ENCODE data around the gene RANBP6.

Gene RANBP6

GRCh38 chr9:6007058-6007769 is 8.2 kb downstream of the RANBP6 start:
- peak; percentile 89 for DNase-seq
- no peaks in the 10 kb centered on the region for H3K9me3 ChIP-seq (ENCODE audit: control insufficient read depth, low read length)
- peak overlapping the region in 1 of 2 experiments; percentile 10 for H3K23ac ChIP-seq (ENCODE audit: low read length in 2 of 2)
- WGBS: under 1% methylated on average over 51 of the region's 59 CpGs
- no peaks in the 10 kb centered on the region for H3K27me3 ChIP-seq (ENCODE audit: control insufficient read depth in 1 of 2, insufficient read depth in 1 of 2, low read length in 2 of 2)
- peak overlapping the region; percentile 98 for H3K4me2 ChIP-seq (ENCODE audit: low read length, poor library complexity, severe bottlenecking)
- peak overlapping the region; percentile 91 to 95 for H3K4me3 ChIP-seq (ENCODE audit: insufficient read depth in 1 of 2, low read depth in 1 of 2, low read length in 2 of 2)
- H2AK5ac ChIP-seq (ENCODE audit: low read length, severe bottlenecking): no peak overlapping the region
- no peaks in the 10 kb centered on the region for H3K79me1 ChIP-seq (replicated peaks; ENCODE audit: low read length, poor library complexity, severe bottlenecking)
- peak overlapping the region; percentile 89 for H2BK5ac ChIP-seq (ENCODE audit: low read depth, low read length, poor library complexity, severe bottlenecking)
- no peak overlapping the region for H2BK12ac ChIP-seq (ENCODE audit: low read length in 2 of 2)
- H4K8ac ChIP-seq (ENCODE audit: low read length): peak overlapping the region; percentile 28
- peak overlapping the region; percentile 75 to 97 for H3K18ac ChIP-seq (ENCODE audit: low read depth in 1 of 2, low read length in 2 of 2)
- H3K27ac ChIP-seq (ENCODE audit: low read length, poor library complexity, severe bottlenecking): peak overlapping the region; percentile 69
- H2BK15ac ChIP-seq (ENCODE audit: low read depth, poor library complexity, severe bottlenecking): no peak overlapping the region
- no peak overlapping the region for H3K14ac ChIP-seq (ENCODE audit: low read length in 2 of 2)
- H2BK120ac ChIP-seq (ENCODE audit: low read depth, low read length): peak overlapping the region; percentile 99
- peak overlapping the region in 1 of 2 experiments; percentile 85 for H3K4ac ChIP-seq (ENCODE audit: low read depth in 1 of 2, low read length in 2 of 2)
- peaks cover 0 to 26% of the 10 kb centered on the region in 2 experiments for H3K36me3 ChIP-seq (ENCODE audit: control insufficient read depth in 1 of 2, insufficient read depth in 2 of 2, low read depth in 1 of 2, low read length in 2 of 2)
- peak overlapping the region; percentile 69 for H2AFZ ChIP-seq (ENCODE audit: low read depth, low read length)
- peak overlapping the region; percentile 86 for H3K9ac ChIP-seq (ENCODE audit: low read length)
- H3K4me1 ChIP-seq (ENCODE audit: control insufficient read depth, insufficient read depth, low read depth, low read length): peaks cover 3% of the 10 kb centered on the region
- H4K91ac ChIP-seq (ENCODE audit: low read length): peak overlapping the region; percentile 83

- Histone ChIP-seq H2AFZ (ENCODE audit: low read depth, low read length) (no peak overlapping the region), H3K4me1 (ENCODE audit: control insufficient read depth, insufficient read depth, low read depth, low read length) (peaks cover 3% of the 10 kb centered on the region), H3K18ac (ENCODE audit: low read depth in 1 of 2, low read length in 2 of 2) (no peak overlapping the region), H3K4me3 (ENCODE audit: insufficient read depth in 1 of 2, low read depth in 1 of 2, low read length in 2 of 2) (peak overlapping the region; percentile 91 to 95), H3K9me3 (ENCODE audit: control insufficient read depth, low read length) (no peaks in the 10 kb centered on the region), H4K8ac (ENCODE audit: low read length) (no peak overlapping the region), H2BK15ac (ENCODE audit: low read depth, poor library complexity, severe bottlenecking) (no peak overlapping the region), H3K4me2 (ENCODE audit: low read length, poor library complexity, severe bottlenecking) (peak overlapping the region; percentile 98), H3K4ac (ENCODE audit: low read depth in 1 of 2, low read length in 2 of 2) (no peak overlapping the region), H3K27me3 (ENCODE audit: control insufficient read depth in 1 of 2, insufficient read depth in 1 of 2, low read length in 2 of 2) (no peaks in the 10 kb centered on the region), H2BK120ac (ENCODE audit: low read depth, low read length) (no peak overlapping the region), H3K79me1 (replicated peaks; ENCODE audit: low read length, poor library complexity, severe bottlenecking) (no peaks in the 10 kb centered on the region), H3K14ac (ENCODE audit: low read length in 2 of 2) (no peak overlapping the region), H3K27ac (ENCODE audit: low read length, poor library complexity, severe bottlenecking) (no peak overlapping the region), H3K36me3 (ENCODE audit: control insufficient read depth in 1 of 2, insufficient read depth in 2 of 2, low read depth in 1 of 2, low read length in 2 of 2) (peaks cover 0 to 21% of the 10 kb centered on the region in 2 experiments), H3K23ac (ENCODE audit: low read length in 2 of 2) (no peak overlapping the region), H2BK12ac (ENCODE audit: low read length in 2 of 2) (no peak overlapping the region), H2AK5ac (ENCODE audit: low read length, severe bottlenecking) (no peak overlapping the region), H2BK5ac (ENCODE audit: low read depth, low read length, poor library complexity, severe bottlenecking) (no peak overlapping the region), H4K91ac (ENCODE audit: low read length) (no peak overlapping the region), H3K9ac (ENCODE audit: low read length) (peak overlapping the region; percentile 86)
- WGBS: 2% methylated on average over 13 of the region's 13 CpGs
- no peak for DNase-seq
Measured at GRCh38 chr9:6006749-6007057, 8.7 kb downstream of the RANBP6 start.

- H2BK15ac ChIP-seq (ENCODE audit: low read depth, poor library complexity, severe bottlenecking): no peak overlapping the region
- no peak overlapping the region for H3K4me3 ChIP-seq (ENCODE audit: insufficient read depth in 1 of 2, low read depth in 1 of 2, low read length in 2 of 2)
- H3K4me1 ChIP-seq (ENCODE audit: control insufficient read depth, insufficient read depth, low read depth, low read length): peaks cover 3% of the 10 kb centered on the region
- H4K8ac ChIP-seq (ENCODE audit: low read length): no peak overlapping the region
- H3K36me3 ChIP-seq (ENCODE audit: control insufficient read depth in 1 of 2, insufficient read depth in 2 of 2, low read depth in 1 of 2, low read length in 2 of 2): peaks cover 0 to 15% of the 10 kb centered on the region in 2 experiments
- H3K27me3 ChIP-seq (ENCODE audit: control insufficient read depth in 1 of 2, insufficient read depth in 1 of 2, low read length in 2 of 2): no peaks in the 10 kb centered on the region
- peaks cover 4% of the 10 kb centered on the region for H3K79me1 ChIP-seq (replicated peaks; ENCODE audit: low read length, poor library complexity, severe bottlenecking)
- no peak overlapping the region for H2BK5ac ChIP-seq (ENCODE audit: low read depth, low read length, poor library complexity, severe bottlenecking)
- no peak overlapping the region for H3K18ac ChIP-seq (ENCODE audit: low read depth in 1 of 2, low read length in 2 of 2)
- no peak overlapping the region for H3K14ac ChIP-seq (ENCODE audit: low read length in 2 of 2)
- H3K9ac ChIP-seq (ENCODE audit: low read length): no peak overlapping the region
- H2BK120ac ChIP-seq (ENCODE audit: low read depth, low read length): no peak overlapping the region
- no peak overlapping the region for H2AK5ac ChIP-seq (ENCODE audit: low read length, severe bottlenecking)
- no peak for DNase-seq
- H4K91ac ChIP-seq (ENCODE audit: low read length): no peak overlapping the region
- 99% methylated on average over 2 of the region's 2 CpGs for WGBS
- no peak overlapping the region for H3K23ac ChIP-seq (ENCODE audit: low read length in 2 of 2)
- no peaks in the 10 kb centered on the region for H3K9me3 ChIP-seq (ENCODE audit: control insufficient read depth, low read length)
- no peak overlapping the region for H2AFZ ChIP-seq (ENCODE audit: low read depth, low read length)
- H3K4ac ChIP-seq (ENCODE audit: low read depth in 1 of 2, low read length in 2 of 2): no peak overlapping the region
- no peak overlapping the region for H3K27ac ChIP-seq (ENCODE audit: low read length, poor library complexity, severe bottlenecking)
- no peak overlapping the region for H2BK12ac ChIP-seq (ENCODE audit: low read length in 2 of 2)
- H3K4me2 ChIP-seq (ENCODE audit: low read length, poor library complexity, severe bottlenecking): no peak overlapping the region
Measured at GRCh38 chr9:6000955-6001354, 14.5 kb downstream of the RANBP6 start.

- no peak overlapping the region for H2BK5ac ChIP-seq (ENCODE audit: low read depth, low read length, poor library complexity, severe bottlenecking)
- no peak for DNase-seq
- H3K4me2 ChIP-seq (ENCODE audit: low read length, poor library complexity, severe bottlenecking): no peak overlapping the region
- peaks cover 5% of the 10 kb centered on the region for H3K79me1 ChIP-seq (replicated peaks; ENCODE audit: low read length, poor library complexity, severe bottlenecking)
- H3K36me3 ChIP-seq (ENCODE audit: control insufficient read depth in 1 of 2, insufficient read depth in 2 of 2, low read depth in 1 of 2, low read length in 2 of 2): peaks cover 0 to 9% of the 10 kb centered on the region in 2 experiments
- H3K27me3 ChIP-seq (ENCODE audit: control insufficient read depth in 1 of 2, insufficient read depth in 1 of 2, low read length in 2 of 2): no peaks in the 10 kb centered on the region
- H3K9ac ChIP-seq (ENCODE audit: low read length): no peak overlapping the region
- H3K27ac ChIP-seq (ENCODE audit: low read length, poor library complexity, severe bottlenecking): no peak overlapping the region
- H4K91ac ChIP-seq (ENCODE audit: low read length): no peak overlapping the region
- no peak overlapping the region for H3K4ac ChIP-seq (ENCODE audit: low read depth in 1 of 2, low read length in 2 of 2)
- H3K4me1 ChIP-seq (ENCODE audit: control insufficient read depth, insufficient read depth, low read depth, low read length): no peaks in the 10 kb centered on the region
- H2BK15ac ChIP-seq (ENCODE audit: low read depth, poor library complexity, severe bottlenecking): no peak overlapping the region
- H2BK120ac ChIP-seq (ENCODE audit: low read depth, low read length): no peak overlapping the region
- no peak overlapping the region for H3K23ac ChIP-seq (ENCODE audit: low read length in 2 of 2)
- H3K14ac ChIP-seq (ENCODE audit: low read length in 2 of 2): no peak overlapping the region
- H3K18ac ChIP-seq (ENCODE audit: low read depth in 1 of 2, low read length in 2 of 2): no peak overlapping the region
- 96% methylated on average over 2 of the region's 2 CpGs for WGBS
- H2AK5ac ChIP-seq (ENCODE audit: low read length, severe bottlenecking): no peak overlapping the region
- no peak overlapping the region for H4K8ac ChIP-seq (ENCODE audit: low read length)
- no peak overlapping the region for H2AFZ ChIP-seq (ENCODE audit: low read depth, low read length)
- no peak overlapping the region for H3K4me3 ChIP-seq (ENCODE audit: insufficient read depth in 1 of 2, low read depth in 1 of 2, low read length in 2 of 2)
- no peak overlapping the region for H2BK12ac ChIP-seq (ENCODE audit: low read length in 2 of 2)
- no peaks in the 10 kb centered on the region for H3K9me3 ChIP-seq (ENCODE audit: control insufficient read depth, low read length)
Measured at GRCh38 chr9:5999443-6000101, 15.9 kb downstream of the RANBP6 start.
